ENCODE results near the gene GCNT1. TPM values are rescaled to one million over a fixed set of nuclear protein-coding genes. Genes with fewer than 3 reads are reported as not detected.

The GCNT1 gene
- 1 to 10 TPM; 4.3 to 5.4 TPM for total RNA-seq

DNA sequence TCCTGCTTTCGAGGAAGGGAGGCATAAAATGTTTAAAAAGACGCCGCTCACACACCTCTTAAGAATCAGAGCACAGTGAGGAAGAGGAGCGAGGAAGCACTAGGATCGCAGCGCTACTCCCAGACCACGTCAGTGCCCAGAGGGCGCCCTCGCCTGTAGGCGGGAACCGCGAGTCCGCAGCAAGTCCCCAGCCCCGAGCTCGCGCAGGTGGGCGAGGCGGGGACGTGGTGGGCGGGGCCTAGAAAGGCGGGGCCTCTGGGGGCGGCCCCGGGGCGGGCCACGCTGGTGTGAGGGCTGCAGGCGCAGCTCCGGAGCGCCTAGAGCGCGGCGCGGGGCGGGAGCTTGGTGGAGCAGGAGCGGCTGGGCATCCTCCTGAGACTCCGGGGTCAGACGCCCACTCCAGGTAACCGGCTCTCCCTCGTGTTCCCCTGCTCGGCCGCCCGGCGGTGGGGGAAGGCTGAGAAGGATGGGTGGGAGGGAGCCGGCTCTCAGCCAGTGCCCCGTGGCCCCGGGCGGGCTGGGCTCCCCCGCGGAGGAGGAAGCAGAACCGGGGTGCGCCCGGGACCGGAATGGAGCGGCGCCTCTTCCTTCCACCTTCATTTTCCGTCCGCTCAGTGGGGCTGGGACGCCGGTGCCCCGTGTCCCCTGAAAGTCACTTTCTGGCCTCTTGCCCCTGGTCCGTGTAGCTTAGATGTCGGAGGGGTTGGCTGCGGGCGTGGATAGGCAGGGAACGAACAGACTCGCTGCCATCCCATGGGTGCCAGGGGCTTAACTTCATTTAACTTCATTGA, at the start of gene GCNT1:
Gene GCNT1, plus strand, starts transcription at position 280 of the 791 bp plus-strand sequence. CDS start 43,200 bp downstream, outside the sequence.
- Mint-ChIP-seq H3K36me3 (peaks cover 4% of the 10 kb centered on the region), H3K27me3 (peaks cover 4% of the 10 kb centered on the region), H3K4me3 (peak within 1 kb of the TSS; percentile 89), H3K9me3 (peaks cover 5% of the 10 kb centered on the region), H3K27ac (peak within 1 kb of the TSS; percentile 70), H3K4me1 (peaks cover 19% of the 10 kb centered on the region)
- peak; percentile 96 for DNase-seq

DNA sequence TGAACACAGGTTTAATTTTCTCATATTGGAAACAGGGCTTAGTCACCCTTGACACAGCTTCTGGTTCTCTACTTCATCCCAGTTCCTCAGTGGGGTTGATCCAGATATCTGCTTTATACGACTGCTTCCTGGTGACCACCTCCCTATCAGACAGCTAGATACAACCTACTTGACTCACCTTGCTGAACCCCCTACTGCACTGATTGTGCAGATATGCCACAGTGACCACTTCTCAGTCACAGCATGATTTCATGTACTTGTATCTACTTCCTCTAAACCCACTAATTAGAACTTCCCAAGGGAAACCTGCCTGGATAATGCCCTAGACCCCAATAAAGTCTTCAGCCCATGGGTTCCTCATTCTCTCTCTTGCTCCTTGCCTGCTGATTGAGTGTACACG, 46.3 kb upstream of the GCNT1 start:
- no peak for DNase-seq
- H3K4me1 Mint-ChIP-seq, result peaks cover 11% of the 10 kb centered on the region
- H3K36me3 Mint-ChIP-seq, result peaks cover 8% of the 10 kb centered on the region
- H3K9me3 Mint-ChIP-seq, result peaks cover 8% of the 10 kb centered on the region
- H3K27ac Mint-ChIP-seq, result no peak overlapping the region
- no peaks in the 10 kb centered on the region for H3K27me3 Mint-ChIP-seq
- H3K4me3 Mint-ChIP-seq, result no peak overlapping the region

DNA sequence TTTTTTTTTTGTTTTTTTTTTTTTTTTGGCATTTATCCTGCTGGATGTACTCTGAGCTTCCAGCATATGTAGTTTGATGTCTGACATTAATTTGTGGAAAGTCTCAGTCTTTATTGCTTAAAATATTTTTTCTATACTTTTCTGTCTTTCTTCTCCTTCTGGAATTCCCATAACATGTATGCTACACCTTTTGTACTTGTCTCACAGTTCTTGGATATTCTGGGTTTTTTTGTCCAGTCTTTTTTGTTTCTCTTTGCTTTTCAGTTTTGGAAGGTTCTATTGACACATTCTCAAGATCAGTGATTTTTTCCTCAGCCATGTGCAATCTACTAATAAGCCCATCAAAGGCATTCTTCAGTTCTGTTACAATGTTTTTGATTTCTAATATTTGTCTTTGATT, 45.3 kb upstream of the GCNT1 start:
- peaks cover 8% of the 10 kb centered on the region for H3K36me3 Mint-ChIP-seq
- H3K9me3 Mint-ChIP-seq, result peaks cover 8% of the 10 kb centered on the region
- no peak for DNase-seq
- H3K4me3 Mint-ChIP-seq, result no peak overlapping the region
- no peak overlapping the region for H3K27ac Mint-ChIP-seq
- peaks cover 8% of the 10 kb centered on the region for H3K4me1 Mint-ChIP-seq
- H3K27me3 Mint-ChIP-seq, result no peaks in the 10 kb centered on the region

DNA sequence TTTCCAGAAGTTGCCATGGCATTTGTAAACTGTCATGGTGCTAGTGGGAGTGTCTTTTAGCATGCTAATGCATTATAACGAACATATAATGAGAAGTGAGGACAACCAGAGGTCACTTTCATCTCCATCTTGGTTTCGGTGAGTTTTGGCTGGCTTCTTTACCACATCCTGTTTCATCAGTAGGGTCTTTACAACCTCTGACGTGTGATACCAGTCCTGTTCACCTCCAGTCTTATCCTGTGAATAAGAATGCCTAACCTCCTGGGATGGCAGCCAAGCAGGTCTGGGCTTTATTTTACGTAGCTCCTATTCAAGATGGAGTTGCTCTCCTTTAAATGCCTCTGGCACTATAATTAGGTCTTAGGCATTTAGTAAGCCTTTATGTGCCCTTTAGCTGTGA, 44.3 kb upstream of the GCNT1 start:
- DNase-seq, result no peak
- no peak overlapping the region for H3K27ac Mint-ChIP-seq
- H3K4me1 Mint-ChIP-seq, result peaks cover 8% of the 10 kb centered on the region
- H3K4me3 Mint-ChIP-seq, result no peak overlapping the region
- peaks cover 8% of the 10 kb centered on the region for H3K9me3 Mint-ChIP-seq
- H3K27me3 Mint-ChIP-seq, result no peaks in the 10 kb centered on the region
- H3K36me3 Mint-ChIP-seq, result peaks cover 8% of the 10 kb centered on the region

DNA sequence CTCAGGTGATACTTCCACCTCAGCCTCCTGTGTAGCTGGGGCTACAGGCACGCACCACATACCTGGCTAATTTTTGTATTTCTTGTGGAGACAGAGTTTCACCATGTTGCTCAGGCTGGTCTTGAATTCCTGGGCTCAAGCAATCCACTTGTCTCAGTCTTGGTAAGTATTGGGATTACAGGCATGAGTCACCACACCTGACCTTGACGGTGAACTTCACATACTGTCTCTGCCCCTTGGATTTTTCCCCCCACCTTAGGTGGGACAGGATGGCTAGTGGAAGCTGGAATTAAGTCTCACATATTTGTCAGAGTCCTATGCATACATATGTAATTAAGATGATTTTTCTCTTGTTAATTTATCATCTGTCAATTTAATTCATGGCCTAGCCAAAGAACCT, 43.8 kb upstream of the GCNT1 start:
- H3K4me3 Mint-ChIP-seq, result no peak overlapping the region
- H3K36me3 Mint-ChIP-seq, result peaks cover 8% of the 10 kb centered on the region
- no peak for DNase-seq
- peaks cover 8% of the 10 kb centered on the region for H3K4me1 Mint-ChIP-seq
- H3K27ac Mint-ChIP-seq, result no peak overlapping the region
- peaks cover 8% of the 10 kb centered on the region for H3K9me3 Mint-ChIP-seq
- H3K27me3 Mint-ChIP-seq, result no peaks in the 10 kb centered on the region

DNA sequence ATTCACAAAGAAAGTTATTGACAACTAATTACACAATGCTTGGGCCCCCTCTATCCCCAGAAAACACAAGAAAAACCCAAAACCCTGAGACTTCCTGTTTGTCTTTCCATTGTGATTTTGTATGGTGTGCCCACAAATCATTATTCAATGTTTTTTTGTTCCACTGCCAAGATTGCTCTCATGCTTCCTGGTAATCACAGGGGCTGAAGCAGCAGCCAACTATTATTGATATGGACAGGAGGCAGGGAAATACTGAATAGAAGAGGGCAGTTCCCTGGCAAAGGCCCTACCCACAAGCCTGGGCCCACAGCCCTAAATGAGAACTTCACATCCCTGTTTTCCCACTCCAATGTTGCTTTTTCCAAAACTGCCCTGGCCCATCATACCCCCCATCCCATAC, 43.3 kb upstream of the GCNT1 start:
- no peak overlapping the region for H3K27ac Mint-ChIP-seq
- H3K27me3 Mint-ChIP-seq, result no peaks in the 10 kb centered on the region
- peaks cover 8% of the 10 kb centered on the region for H3K9me3 Mint-ChIP-seq
- H3K4me3 Mint-ChIP-seq, result no peak overlapping the region
- peaks cover 8% of the 10 kb centered on the region for H3K36me3 Mint-ChIP-seq
- peaks cover 8% of the 10 kb centered on the region for H3K4me1 Mint-ChIP-seq
- no peak for DNase-seq

DNA sequence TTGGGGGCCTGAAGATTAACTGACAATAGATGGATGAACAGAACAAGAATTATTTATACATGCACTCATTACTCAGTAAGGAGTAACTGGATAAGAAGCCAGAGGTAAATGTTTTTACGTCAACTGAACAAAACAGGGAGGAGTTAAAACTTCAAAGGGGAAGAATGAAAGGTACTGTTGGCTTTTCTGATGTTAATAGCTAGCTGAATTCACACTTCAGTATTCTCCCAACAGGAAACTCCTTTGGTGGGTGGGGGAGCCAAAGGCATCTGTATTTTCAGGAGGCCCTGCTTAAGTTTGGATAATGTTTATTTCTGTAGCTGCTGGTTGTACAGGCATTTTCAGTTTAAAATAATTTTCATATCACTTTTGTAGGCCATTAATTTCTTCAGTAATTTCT, 41.6 kb upstream of the GCNT1 start:
- H3K27me3 Mint-ChIP-seq, result no peaks in the 10 kb centered on the region
- peaks cover 8% of the 10 kb centered on the region for H3K36me3 Mint-ChIP-seq
- no peak overlapping the region for H3K27ac Mint-ChIP-seq
- H3K4me3 Mint-ChIP-seq, result no peak overlapping the region
- peaks cover 8% of the 10 kb centered on the region for H3K4me1 Mint-ChIP-seq
- H3K9me3 Mint-ChIP-seq, result peaks cover 8% of the 10 kb centered on the region
- DNase-seq, result no peak

DNA sequence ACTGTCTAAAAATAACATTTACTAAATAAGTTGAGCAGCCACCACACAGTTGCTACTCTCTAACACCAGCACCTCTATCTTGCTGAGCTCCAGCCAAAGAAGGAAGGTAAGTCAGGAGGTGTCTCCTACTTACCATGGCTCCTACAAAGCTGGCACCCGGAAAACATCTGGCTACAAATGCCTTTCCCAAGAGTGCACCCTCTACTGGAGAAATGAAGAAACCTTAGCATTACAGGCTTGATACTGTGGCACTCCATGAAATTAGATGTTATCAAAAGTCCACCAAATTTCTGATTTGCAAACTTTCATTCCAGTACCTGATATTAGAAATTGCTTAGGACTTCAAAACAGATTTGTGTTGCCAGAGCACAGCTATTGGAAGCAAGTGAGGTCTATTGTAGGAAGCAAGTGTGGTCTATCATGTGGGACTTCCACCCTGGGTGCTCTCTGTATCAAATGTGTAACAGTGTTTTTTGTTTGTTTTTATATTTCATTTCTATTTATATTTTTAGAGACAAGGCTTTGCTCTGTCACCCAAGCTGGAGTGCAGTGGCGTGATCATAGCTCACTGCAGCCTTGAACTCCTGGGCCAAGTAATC, 39.1 kb upstream of the GCNT1 start:
- H3K4me3 Mint-ChIP-seq, result no peak overlapping the region
- no peaks in the 10 kb centered on the region for H3K27me3 Mint-ChIP-seq
- no peak for DNase-seq
- no peak overlapping the region for H3K27ac Mint-ChIP-seq
- H3K9me3 Mint-ChIP-seq, result no peaks in the 10 kb centered on the region
- H3K36me3 Mint-ChIP-seq, result no peaks in the 10 kb centered on the region
- peaks cover 10% of the 10 kb centered on the region for H3K4me1 Mint-ChIP-seq

DNA sequence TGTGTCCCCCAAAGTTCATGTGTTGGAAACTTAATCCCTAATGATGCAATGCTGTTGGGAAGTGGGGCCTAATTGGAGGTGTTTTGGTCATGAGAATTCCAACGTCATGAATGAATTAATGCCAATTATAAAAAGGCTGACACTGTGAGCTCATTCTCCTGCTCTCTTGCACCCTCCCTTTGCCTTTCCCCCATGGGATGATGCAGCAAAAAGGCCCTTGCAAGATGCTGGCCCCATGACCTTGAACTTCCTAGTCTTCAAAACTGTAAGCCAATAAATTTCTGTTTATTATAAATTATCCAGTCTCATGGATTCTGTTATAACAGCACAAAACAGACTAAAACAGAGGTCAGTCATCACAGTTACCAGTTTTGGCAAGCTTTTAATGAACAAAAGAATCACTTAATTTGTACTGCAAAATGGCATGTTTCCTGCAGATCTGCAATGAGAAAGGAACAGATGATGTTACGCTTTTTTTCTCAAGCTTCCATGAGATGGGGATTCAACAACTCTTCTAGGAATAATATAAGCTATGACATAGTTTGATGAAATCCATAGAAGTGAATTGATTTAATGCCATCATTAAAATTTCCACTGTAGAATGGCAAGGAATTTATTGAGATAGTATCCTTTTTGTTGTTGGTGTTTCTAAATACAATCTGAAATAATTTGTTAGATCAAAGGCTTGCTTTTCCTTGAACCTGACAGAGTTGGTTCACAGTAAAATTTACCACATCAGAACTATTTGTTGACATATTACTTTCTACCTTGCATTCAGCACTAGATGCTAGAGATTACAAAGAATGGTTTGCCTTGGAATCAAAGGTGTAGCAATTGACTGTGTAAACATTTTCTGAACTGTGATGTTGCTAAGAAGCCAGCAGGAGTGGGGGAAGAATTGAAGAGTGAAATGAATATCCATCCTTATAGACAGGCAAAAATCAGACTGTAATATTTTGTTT, 35.5 kb upstream of the GCNT1 start:
- H3K27ac Mint-ChIP-seq, result no peak overlapping the region

DNA sequence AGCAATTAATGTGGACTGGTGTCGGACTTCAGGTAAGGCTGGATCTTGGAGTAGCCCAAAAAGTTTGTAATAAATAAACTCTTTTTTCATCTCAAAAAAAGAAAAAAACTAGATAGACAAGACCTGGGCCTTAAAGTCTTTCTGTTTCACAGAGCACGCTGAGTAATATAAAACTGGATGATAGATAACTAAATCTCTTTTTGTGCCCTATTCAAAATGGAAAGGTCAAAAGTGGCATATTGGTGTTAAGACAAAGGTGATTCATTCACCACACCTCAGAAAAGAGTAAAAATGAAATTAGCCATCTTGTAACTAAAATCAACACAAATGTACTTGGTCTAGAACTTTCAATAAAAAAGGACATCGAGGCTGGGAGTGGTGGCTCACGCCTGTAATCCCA, 34.5 kb upstream of the GCNT1 start:
- H3K4me1 Mint-ChIP-seq, result peaks cover 7% of the 10 kb centered on the region
- H3K27ac Mint-ChIP-seq, result no peak overlapping the region
- H3K9me3 Mint-ChIP-seq, result no peaks in the 10 kb centered on the region
- no peaks in the 10 kb centered on the region for H3K36me3 Mint-ChIP-seq
- DNase-seq, result no peak
- H3K4me3 Mint-ChIP-seq, result no peak overlapping the region
- no peaks in the 10 kb centered on the region for H3K27me3 Mint-ChIP-seq

More for the DNA sequence above, 35.5 kb upstream of the GCNT1 start:
- no peaks in the 10 kb centered on the region for H3K27me3 Mint-ChIP-seq
- no peak overlapping the region for H3K4me3 Mint-ChIP-seq
- no peaks in the 10 kb centered on the region for H3K9me3 Mint-ChIP-seq
- no peaks in the 10 kb centered on the region for H3K36me3 Mint-ChIP-seq
- DNase-seq, result no peak
- H3K4me1 Mint-ChIP-seq, result peaks cover 7% of the 10 kb centered on the region

DNA sequence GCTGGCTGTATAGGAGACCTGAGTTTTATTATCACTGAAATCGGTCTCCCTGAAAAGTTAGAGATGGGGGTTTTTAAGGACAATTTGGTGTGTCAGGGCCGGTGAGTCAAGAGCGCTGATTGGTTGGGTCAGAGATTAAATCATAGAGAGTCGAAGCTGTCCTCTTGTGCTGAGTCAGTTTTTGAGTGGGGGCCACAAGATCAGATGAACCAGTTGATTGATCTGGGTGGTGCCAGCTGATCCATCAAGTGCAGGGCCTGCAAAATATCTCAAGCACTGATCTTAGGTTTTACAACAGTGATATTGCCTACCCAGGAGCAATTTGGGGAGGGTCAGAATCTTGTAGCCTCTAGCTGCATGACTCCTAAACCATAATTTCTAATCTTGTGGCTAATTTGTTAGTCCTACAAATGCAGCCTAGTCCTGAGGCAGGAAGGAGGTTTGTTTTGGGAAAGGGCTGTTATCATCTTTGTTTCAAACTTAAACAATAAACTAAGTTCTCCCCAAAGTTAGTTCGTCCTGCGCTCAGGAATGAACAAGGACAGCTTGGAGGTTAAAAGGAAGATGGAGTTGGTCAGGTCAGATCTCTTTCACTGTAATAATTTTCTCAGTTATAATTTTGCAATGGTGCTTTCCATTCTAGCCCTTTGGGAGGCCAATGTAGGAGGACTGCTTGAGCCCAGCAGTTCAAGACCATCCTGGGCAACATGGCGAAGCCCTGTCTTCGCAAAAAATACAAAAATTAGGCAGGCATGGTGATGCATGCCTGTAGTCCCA, 33.1 kb upstream of the GCNT1 start:
- no peak for DNase-seq
- Mint-ChIP-seq H3K36me3 (no peaks in the 10 kb centered on the region), H3K4me3 (no peak overlapping the region), H3K27ac (no peak overlapping the region), H3K27me3 (no peaks in the 10 kb centered on the region), H3K4me1 (peaks cover 7% of the 10 kb centered on the region), H3K9me3 (no peaks in the 10 kb centered on the region)

DNA sequence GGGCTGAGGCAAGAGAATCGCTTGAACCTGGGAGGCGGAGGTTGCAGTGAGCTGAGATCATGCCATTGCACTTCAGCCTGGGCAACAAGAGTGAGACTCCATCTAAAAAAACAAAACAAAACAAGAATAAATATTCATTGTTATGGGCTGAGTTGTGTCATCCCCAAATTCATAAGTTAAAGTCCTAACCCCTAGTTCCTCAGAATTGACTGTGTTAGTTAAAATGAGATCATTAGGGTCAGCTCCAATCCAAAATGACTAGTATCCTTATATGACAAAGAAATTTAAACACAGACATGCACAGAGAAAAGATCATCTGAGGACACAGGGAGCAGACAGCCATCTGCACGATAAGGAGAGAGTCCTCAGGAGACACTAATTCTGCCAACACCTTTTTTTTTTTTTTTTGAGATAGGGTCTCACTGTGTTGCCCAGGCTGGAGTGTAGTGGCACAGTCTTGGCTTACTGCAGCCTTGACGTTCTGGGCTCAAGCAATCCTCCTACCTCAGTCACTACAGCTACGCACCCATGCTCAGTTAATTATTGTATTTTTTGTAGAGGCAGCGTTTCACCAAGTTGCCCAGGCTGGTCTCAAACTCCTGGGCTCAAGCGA, 32.1 kb upstream of the GCNT1 start:
- Mint-ChIP-seq H3K9me3 (no peaks in the 10 kb centered on the region), H3K36me3 (no peaks in the 10 kb centered on the region), H3K4me1 (peaks cover 7% of the 10 kb centered on the region), H3K4me3 (no peak overlapping the region), H3K27ac (no peak overlapping the region), H3K27me3 (no peaks in the 10 kb centered on the region)
- DNase-seq, result no peak

DNA sequence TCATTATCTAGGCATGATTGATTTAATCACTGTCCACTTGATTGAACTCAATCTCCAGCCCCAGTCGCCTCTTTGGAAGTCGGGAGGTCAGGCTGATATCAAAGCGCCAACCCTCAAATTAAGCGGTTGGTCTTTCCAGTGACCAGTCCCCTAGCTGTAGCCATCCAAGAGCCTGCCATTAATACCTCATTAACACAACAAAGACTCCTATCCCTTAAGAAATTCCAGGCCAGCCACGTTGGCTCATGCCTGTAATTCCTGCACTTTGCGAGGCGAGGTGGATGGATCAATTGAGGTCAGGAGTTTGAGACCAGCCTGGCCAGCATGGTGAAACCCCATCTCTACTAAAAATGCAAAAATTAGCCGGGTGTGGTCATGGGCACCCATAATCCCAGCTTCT, 27.4 kb upstream of the GCNT1 start:
- Mint-ChIP-seq H3K36me3 (no peaks in the 10 kb centered on the region), H3K4me1 (no peaks in the 10 kb centered on the region), H3K27me3 (peaks cover 14% of the 10 kb centered on the region), H3K9me3 (no peaks in the 10 kb centered on the region), H3K27ac (no peak overlapping the region), H3K4me3 (no peak overlapping the region)
- no peak for DNase-seq

DNA sequence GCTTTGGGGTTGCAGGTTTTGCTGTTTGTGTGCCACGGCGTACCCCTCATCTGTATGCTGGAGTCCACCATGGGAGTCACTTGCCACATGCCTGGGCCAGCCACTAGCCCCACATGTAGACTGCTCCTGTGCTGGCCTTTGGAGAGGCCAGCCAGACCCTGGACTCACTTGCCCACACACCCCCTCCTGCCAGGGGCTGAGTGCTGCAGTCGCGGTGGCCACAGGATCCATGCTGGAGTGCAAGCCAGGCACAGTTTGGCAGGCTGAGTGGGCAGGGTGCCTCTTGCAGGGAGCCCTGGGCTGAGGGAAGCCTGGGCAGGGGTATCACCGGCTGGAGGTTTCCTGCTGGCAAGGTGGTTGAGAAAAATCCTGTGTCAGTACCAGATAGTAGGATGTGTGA, 25.6 kb upstream of the GCNT1 start:
- Mint-ChIP-seq H3K27ac (no peak overlapping the region), H3K36me3 (no peaks in the 10 kb centered on the region), H3K4me1 (peaks cover 10% of the 10 kb centered on the region), H3K4me3 (no peak overlapping the region), H3K9me3 (no peaks in the 10 kb centered on the region), H3K27me3 (peaks cover 14% of the 10 kb centered on the region)
- DNase-seq, result no peak
